GM23248 (cell line): Measurements from ENCODE around the gene TULP4.
"Not testable (repeated sequence)": the region's sequence is repeated elsewhere in the genome, so short reads cannot be mapped to it uniquely, and the experiment has no call there.

ENCODE experiments used
- EZH2 ChIP-seq: fragments of 200-600 bp; sonication (generic); IDR thresholded peaks from 2 replicates; pipeline ENCODE4 v1.6.1; 2018; ENCODE audit warnings: antibody characterized with exemption, mild to moderate bottlenecking; ENCODE audit not compliant: insufficient read depth, poor library complexity, severe bottlenecking
- EZH2phosphoT487 ChIP-seq: fragments of 200-600 bp; sonication (generic); IDR thresholded peaks from 2 replicates; pipeline ENCODE4 v1.6.1; 2018; ENCODE audit warnings: antibody characterized with exemption, moderate library complexity, mild to moderate bottlenecking, low read depth; ENCODE audit not compliant: insufficient read depth

- not testable (repeated sequence) for TF ChIP-seq EZH2, EZH2phosphoT487
Observed at GRCh38 chr6:158477722-158478121, 165.5 kb downstream of the TULP4 start.
